Heart right ventricle (tissue), 16 donors: ENCODE results near the gene KDM2A. TPM values are rescaled to one million over a fixed set of nuclear protein-coding genes. Genes with fewer than 3 reads are reported as not detected.
"Not testable (repeated sequence)": the region's sequence is repeated elsewhere in the genome, so short reads cannot be mapped to it uniquely, and the experiment has no call there.

Experiments
- ATAC-seq, 8 donors: fragments of 200-7000 bp; cut with Tn5 transposase; one replicate each; pipeline ENCODE4 v1.9.1; 2020; ENCODE audit warnings: mild to moderate bottlenecking in 8 of 8, moderate library complexity in 8 of 8, moderate number of reproducible peaks in 1 of 8
- DNase-seq, 2 donors: peaks; one replicate each; pipeline ENCODE4 v3.0.0-alpha.2; 2020
- H3K27ac ChIP-seq, 10 donors: fragments of 200-600 bp; sonication (generic) in 2 of 10; one replicate each; pipeline versions ENCODE4 v1.5.0 to v1.8.0; 2020 to 2022; ENCODE audit warnings: mild to moderate bottlenecking in 3 of 10
- H3K27me3 ChIP-seq, 7 donors: fragments of 200-600 bp; one replicate each; pipeline ENCODE4 v1.8.0; 2021 to 2022; ENCODE audit warnings: mild to moderate bottlenecking in 2 of 7
- H3K36me3 ChIP-seq, 9 donors: fragments of 200-600 bp; sonication (generic) in 1 of 9; one replicate each; pipeline versions ENCODE4 v1.5.0 to v1.8.0; 2020 to 2022; ENCODE audit warnings: mild to moderate bottlenecking in 2 of 9
- H3K4me1 ChIP-seq, 9 donors: fragments of 200-600 bp; sonication (generic) in 1 of 9; one replicate each; pipeline versions ENCODE4 v1.5.0 to v1.8.0; 2020 to 2022; ENCODE audit warnings: mild to moderate bottlenecking in 4 of 9
- H3K4me3 ChIP-seq, 10 donors: fragments of 200-600 bp; sonication (generic) in 2 of 10; one replicate each; pipeline versions ENCODE4 v1.5.0 to v1.8.0; 2020 to 2022; ENCODE audit warnings: mild to moderate bottlenecking in 7 of 10, moderate library complexity in 2 of 10
- H3K9me3 ChIP-seq, 11 donors: fragments of 200-600 bp in 10 of 11; sonication (generic) in 2 of 11; one replicate each; pipeline versions ENCODE4 v1.5.0 to v1.8.0; 2013 to 2022; ENCODE audit warnings: mild to moderate bottlenecking in 2 of 11, control low read depth in 1 of 11, moderate library complexity in 1 of 11
- WGBS, 2 donors: extraction: QIAGEN DNeasy Blood & Tissue Kit; methylation state at CpG; one replicate each; pipeline ENCODE4 v1.1.7; 2013; ENCODE audit warnings: inconsistent platforms in 1 of 2; 5-methylcytosine and 5-hydroxymethylcytosine counted together
- intact Hi-C, 10 donors: fragments of 100-400 bp; cut with DNase I; formaldehyde crosslinking; loops; one replicate each; pipeline versions ENCODE4 v1.11.1 to v1.14.2; 2022
- polyA plus RNA-seq, 2 donors: library from polyadenylated mRNA; stranded (reverse); fragments of 200-250 nt; gene quantifications; one replicate each; pipeline ENCODE4 v1.2.3, GENCODE V29; 2013
- total RNA-seq, 10 donors: library from RNA; stranded (reverse); fragmentation: NEBNext Ultra II Directional in 3 of 10; extraction: Animal tissue kit (Norgen Biotek cat#: 25700) in 3 of 10; gene quantifications; one replicate each; pipeline versions ENCODE4 v1.2.1 to v1.2.4, GENCODE V29; 2021 to 2023
- TF ChIP-seq, protein P1 (sequence below), 9 donors: fragments of 200-600 bp; sonication (generic) in 2 of 9; IDR thresholded peaks; one replicate each; pipeline versions ENCODE4 v1.5.0 to v1.8.0; 2021 to 2022; ENCODE audit warnings: antibody characterized with exemption in 9 of 9, mild to moderate bottlenecking in 5 of 9, moderate library complexity in 1 of 9
- donor health status: Arrhythmogenic right ventricular cardiomyopathy.
- donor health status: ischemic (EF 13 %, LVEDD 7.1; RV severe dilation, severe dysfunction).
- donor health status: healthy with polysubstance abuse.
- donor health status: DM: no; HTN: yes; CAD: no.
- donor health status: DM: no; HTN: no; CAD: no.
- donor health status: ischemic (EF 25% LVEDD 6.9; RV normal size, moderate dysfunction).
- donor health status: ischemic (EF 25% LVEDD 5.7; RV mildly dilated, moderate dysfunction).
- donor health status: healthy.
- donor health status: DM: yes; HTN: yes; CAD: no.
- donor health status: Ischemic cardiomyopathy.
- donor health status: ischemic (EF 35%, LVEDD 5.7; RV mildly dilated, moderate dysfunction).
- donor health status: nonischemic (EF 11% LVEDD 7.7; RV severe dilation, severe dysfunction).
- donor health status: DM: yes; HTN: yes; CAD: no.
- donor health status: PGD.
- donor health status: ischemic (EF 29% LVEDD 5.4; RV normal size, mild dysfunction).
- donor health status: nonischemic (EF 23%, LVEDD 6.1; RV moderate dilation, normal function).

The KDM2A gene
- total and polyA plus RNA-seq, 12 donors: 16.5 to 45.7 (median 37.1) TPM

GRCh38 chr11:67195971-67196456 is 77.0 kb downstream of the KDM2A start:
- Histone ChIP-seq H3K4me3 (no peak overlapping the region), H3K36me3 (peaks cover 0 to 98% (median 6%) of the 10 kb centered on the region in 9 donors), H3K27me3 (no peaks in the 10 kb centered on the region), H3K9me3 (no peaks in the 10 kb centered on the region), H3K27ac (no peak overlapping the region), H3K4me1 (no peaks in the 10 kb centered on the region)
- no peak for ATAC-seq
- TF ChIP-seq, protein P1, sequence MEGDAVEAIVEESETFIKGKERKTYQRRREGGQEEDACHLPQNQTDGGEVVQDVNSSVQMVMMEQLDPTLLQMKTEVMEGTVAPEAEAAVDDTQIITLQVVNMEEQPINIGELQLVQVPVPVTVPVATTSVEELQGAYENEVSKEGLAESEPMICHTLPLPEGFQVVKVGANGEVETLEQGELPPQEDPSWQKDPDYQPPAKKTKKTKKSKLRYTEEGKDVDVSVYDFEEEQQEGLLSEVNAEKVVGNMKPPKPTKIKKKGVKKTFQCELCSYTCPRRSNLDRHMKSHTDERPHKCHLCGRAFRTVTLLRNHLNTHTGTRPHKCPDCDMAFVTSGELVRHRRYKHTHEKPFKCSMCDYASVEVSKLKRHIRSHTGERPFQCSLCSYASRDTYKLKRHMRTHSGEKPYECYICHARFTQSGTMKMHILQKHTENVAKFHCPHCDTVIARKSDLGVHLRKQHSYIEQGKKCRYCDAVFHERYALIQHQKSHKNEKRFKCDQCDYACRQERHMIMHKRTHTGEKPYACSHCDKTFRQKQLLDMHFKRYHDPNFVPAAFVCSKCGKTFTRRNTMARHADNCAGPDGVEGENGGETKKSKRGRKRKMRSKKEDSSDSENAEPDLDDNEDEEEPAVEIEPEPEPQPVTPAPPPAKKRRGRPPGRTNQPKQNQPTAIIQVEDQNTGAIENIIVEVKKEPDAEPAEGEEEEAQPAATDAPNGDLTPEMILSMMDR (IDR thresholded peaks at IDR 0.05): no peak
- WGBS, 2 donors: 89 to 93% methylated on average over 6 of the region's 6 CpGs
- DNase-seq: no peak
- intact Hi-C loops: no loop called here

DNA sequence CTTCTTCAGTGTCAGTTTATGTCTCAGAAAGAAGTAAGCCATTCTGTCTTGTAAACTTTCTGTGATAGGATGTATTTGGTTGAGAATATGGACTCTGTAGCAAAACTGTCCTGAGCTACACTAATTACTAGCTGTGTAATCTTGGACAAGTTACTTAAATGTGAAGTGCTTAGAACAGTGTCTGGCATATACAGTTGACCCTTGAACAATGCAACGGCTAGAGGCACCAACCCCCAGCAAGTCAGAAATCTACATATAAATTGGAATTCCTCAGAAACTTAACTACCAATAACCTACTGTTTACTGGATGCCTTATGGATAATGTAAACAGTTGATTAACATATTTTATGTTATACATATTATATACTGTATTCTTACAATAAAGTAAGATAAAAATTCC is 78.5 kb downstream of the KDM2A start:
- peaks cover 0 to 98% (median 6%) of the 10 kb centered on the region in 9 donors for H3K36me3 ChIP-seq
- TF ChIP-seq, protein P1 (IDR thresholded peaks at IDR 0.05): no peak
- no peak for ATAC-seq
- intact Hi-C loops: no loop called here
- H3K27ac ChIP-seq: no peak overlapping the region
- no peaks in the 10 kb centered on the region for H3K4me1 ChIP-seq
- DNase-seq: no peak
- no peaks in the 10 kb centered on the region for H3K9me3 ChIP-seq
- H3K4me3 ChIP-seq: no peak overlapping the region
- 88 to 91% methylated on average over 1 of the region's 1 CpG for WGBS, 2 donors
- H3K27me3 ChIP-seq: no peaks in the 10 kb centered on the region

- H3K27ac ChIP-seq, H3K4me3 ChIP-seq, ATAC-seq, H3K9me3 ChIP-seq, H3K4me1 ChIP-seq, DNase-seq, H3K27me3 ChIP-seq, intact Hi-C loops: not testable (repeated sequence)
- peaks cover 0 to 96% (median 10%) of the 10 kb centered on the region in 9 donors for H3K36me3 ChIP-seq
- WGBS, 2 donors: 84 to 91% methylated on average over 3 of the region's 3 CpGs
Measured at GRCh38 chr11:67198781-67199180, 79.7 kb downstream of the KDM2A start.

DNA sequence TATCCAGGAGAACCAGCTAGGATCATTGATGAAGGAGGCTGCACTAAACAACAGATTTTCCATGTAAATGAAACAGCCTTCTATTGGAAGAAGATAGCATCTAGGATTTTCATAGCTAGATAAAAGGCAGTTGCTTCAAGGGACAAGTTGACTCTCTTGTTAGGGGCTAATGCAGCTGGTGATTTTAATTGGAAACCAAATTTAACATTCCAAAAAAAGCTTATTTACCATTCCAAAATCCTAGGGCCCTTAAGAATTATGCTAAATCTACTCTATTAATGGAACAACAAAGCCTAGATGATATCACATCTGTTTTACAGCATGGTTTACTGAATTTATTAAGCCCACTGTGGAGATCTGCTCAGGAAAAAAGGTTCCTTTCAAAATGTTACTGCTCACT is 80.7 kb downstream of the KDM2A start:
- ATAC-seq (no peak), DNase-seq (no peak)
- no peaks in the 10 kb centered on the region for H3K27me3 ChIP-seq
- no peak overlapping the region for H3K27ac ChIP-seq
- TF ChIP-seq, protein P1 (IDR thresholded peaks at IDR 0.05): no peak
- H3K36me3 ChIP-seq: peaks cover 0 to 96% (median 10%) of the 10 kb centered on the region in 9 donors
- no peak overlapping the region for H3K4me3 ChIP-seq
- intact Hi-C loops: no loop called here
- H3K9me3 ChIP-seq: no peaks in the 10 kb centered on the region
- H3K4me1 ChIP-seq: no peaks in the 10 kb centered on the region

- H3K27me3 ChIP-seq: no peaks in the 10 kb centered on the region
- H3K9me3 ChIP-seq: no peaks in the 10 kb centered on the region
- no peak overlapping the region for H3K4me3 ChIP-seq
- peaks cover 0 to 98% (median 17%) of the 10 kb centered on the region in 9 donors for H3K36me3 ChIP-seq
- ATAC-seq (no peak), DNase-seq (no peak)
- no peak overlapping the region for H3K27ac ChIP-seq
- intact Hi-C loops: no loop called here
- H3K4me1 ChIP-seq: no peaks in the 10 kb centered on the region
- WGBS, 2 donors: 97 to 98% methylated on average over 3 of the region's 3 CpGs
- TF ChIP-seq, protein P1 (IDR thresholded peaks at IDR 0.05): no peak
Measured at GRCh38 chr11:67202028-67202427, 83.0 kb downstream of the KDM2A start.
